Measurements from ENCODE around the gene CLK3.

CLK3 gene

DNA sequence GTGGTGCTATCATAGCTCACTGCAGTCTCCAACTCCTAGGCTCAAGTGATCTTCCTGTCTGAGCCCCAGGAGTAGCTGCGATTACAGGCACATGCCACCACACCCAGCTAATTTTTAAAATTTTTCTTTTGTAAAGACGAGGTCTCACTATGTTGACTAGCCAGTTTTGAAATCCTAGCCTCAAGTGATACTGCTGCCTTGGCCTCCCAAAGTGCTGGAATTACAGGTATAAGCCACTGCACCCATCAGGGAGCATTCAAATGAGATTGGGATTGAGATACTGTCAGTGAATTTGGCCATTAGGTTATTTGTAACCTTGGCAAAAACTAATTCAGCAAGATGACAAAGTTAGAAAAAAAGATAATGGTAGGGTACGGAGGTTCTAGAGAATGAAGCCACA is 58.5 kb downstream of the CLK3 start:
- TF ChIP-seq FOXP2 (optimal IDR thresholded peaks at IDR 0.05; ENCODE audit: borderline replicate concordance, extremely low read depth, extremely low read length, insufficient read depth) (no peak), SIN3A (IDR thresholded peaks at IDR 0.05; ENCODE audit: borderline replicate concordance, insufficient read depth, low read length) (no peak), POLR2AphosphoS5 (IDR thresholded peaks at IDR 0.05; ENCODE audit: low read depth, low read length) (no peak), TAF1 (IDR thresholded peaks at IDR 0.05; ENCODE audit: borderline replicate concordance, insufficient read depth, low read length) (no peak)
- TF ChIP-seq, protein P1, sequence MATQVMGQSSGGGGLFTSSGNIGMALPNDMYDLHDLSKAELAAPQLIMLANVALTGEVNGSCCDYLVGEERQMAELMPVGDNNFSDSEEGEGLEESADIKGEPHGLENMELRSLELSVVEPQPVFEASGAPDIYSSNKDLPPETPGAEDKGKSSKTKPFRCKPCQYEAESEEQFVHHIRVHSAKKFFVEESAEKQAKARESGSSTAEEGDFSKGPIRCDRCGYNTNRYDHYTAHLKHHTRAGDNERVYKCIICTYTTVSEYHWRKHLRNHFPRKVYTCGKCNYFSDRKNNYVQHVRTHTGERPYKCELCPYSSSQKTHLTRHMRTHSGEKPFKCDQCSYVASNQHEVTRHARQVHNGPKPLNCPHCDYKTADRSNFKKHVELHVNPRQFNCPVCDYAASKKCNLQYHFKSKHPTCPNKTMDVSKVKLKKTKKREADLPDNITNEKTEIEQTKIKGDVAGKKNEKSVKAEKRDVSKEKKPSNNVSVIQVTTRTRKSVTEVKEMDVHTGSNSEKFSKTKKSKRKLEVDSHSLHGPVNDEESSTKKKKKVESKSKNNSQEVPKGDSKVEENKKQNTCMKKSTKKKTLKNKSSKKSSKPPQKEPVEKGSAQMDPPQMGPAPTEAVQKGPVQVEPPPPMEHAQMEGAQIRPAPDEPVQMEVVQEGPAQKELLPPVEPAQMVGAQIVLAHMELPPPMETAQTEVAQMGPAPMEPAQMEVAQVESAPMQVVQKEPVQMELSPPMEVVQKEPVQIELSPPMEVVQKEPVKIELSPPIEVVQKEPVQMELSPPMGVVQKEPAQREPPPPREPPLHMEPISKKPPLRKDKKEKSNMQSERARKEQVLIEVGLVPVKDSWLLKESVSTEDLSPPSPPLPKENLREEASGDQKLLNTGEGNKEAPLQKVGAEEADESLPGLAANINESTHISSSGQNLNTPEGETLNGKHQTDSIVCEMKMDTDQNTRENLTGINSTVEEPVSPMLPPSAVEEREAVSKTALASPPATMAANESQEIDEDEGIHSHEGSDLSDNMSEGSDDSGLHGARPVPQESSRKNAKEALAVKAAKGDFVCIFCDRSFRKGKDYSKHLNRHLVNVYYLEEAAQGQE (IDR thresholded peaks at IDR 0.05; ENCODE audit: insufficient read depth in 1 of 2, low read depth in 2 of 2, low read length in 2 of 2) = no peak

DNA sequence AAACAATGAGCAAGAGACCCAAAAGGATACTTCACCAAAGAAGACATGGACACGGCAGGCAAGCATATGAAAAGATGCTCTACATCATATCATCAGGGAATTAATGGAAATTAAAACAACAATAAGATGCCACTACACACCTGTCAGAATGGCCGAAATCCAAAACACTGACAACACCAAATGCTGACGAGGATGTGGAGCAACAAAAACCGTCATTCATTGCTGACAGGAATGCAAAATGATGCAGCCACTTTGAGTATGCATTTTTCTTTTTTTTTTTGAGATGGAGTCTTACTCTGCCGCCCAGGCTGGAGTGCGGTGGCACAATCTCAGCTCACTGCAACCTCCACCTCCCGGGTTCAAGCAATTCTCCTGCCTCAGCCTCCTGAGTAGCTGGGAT is 61.2 kb downstream of the CLK3 start:
- TF ChIP-seq POLR2AphosphoS5 (IDR thresholded peaks at IDR 0.05; ENCODE audit: low read depth, low read length) (no peak), TAF1 (IDR thresholded peaks at IDR 0.05; ENCODE audit: borderline replicate concordance, insufficient read depth, low read length) (no peak), SIN3A (IDR thresholded peaks at IDR 0.05; ENCODE audit: borderline replicate concordance, insufficient read depth, low read length) (no peak), FOXP2 (optimal IDR thresholded peaks at IDR 0.05; ENCODE audit: borderline replicate concordance, extremely low read depth, extremely low read length, insufficient read depth) (no peak)
- TF ChIP-seq, protein P1 (IDR thresholded peaks at IDR 0.05; ENCODE audit: insufficient read depth in 1 of 2, low read depth in 2 of 2, low read length in 2 of 2) = no peak
